Lower lobe of right lung (tissue), 2 donors: ENCODE results near the gene RPSA. TPM values are rescaled to one million over a fixed set of nuclear protein-coding genes. Genes with fewer than 3 reads are reported as not detected.

Experiments
- ATAC-seq, 2 donors: fragments of 200-7000 bp; cut with Tn5 transposase; one replicate each; pipeline ENCODE4 v1.9.1; 2020 to 2022; ENCODE audit warnings: mild to moderate bottlenecking in 2 of 2, moderate library complexity in 2 of 2
- DNase-seq: peaks from one replicate; pipeline ENCODE4 v3.0.0-alpha.2; 2020
- H3K27ac ChIP-seq: fragments of 200-600 bp; one replicate; pipeline ENCODE4 v1.8.0; 2022
- H3K27me3 ChIP-seq: fragments of 200-600 bp; one replicate; pipeline ENCODE4 v1.8.0; 2022; ENCODE audit warnings: low read depth
- H3K36me3 ChIP-seq: fragments of 200-600 bp; one replicate; pipeline ENCODE4 v1.8.0; 2022; ENCODE audit warnings: mild to moderate bottlenecking
- H3K4me1 ChIP-seq: fragments of 200-600 bp; one replicate; pipeline ENCODE4 v1.8.0; 2022
- H3K4me3 ChIP-seq: fragments of 200-600 bp; one replicate; pipeline ENCODE4 v1.8.0; 2022; ENCODE audit warnings: mild to moderate bottlenecking
- H3K9me3 ChIP-seq: fragments of 200-600 bp; one replicate; pipeline ENCODE4 v1.8.0; 2022
- intact Hi-C: fragments of 100-400 bp; cut with DNase I; formaldehyde crosslinking; loops from one replicate; pipeline ENCODE4 v1.11.0; 2022
- total RNA-seq: library from RNA; stranded (reverse); fragmentation: NEBNext Ultra II Directional; extraction: Animal tissue kit (Norgen Biotek cat#: 25700); gene quantifications from one replicate; pipeline ENCODE4 v1.2.1, GENCODE V29; 2021
- TF ChIP-seq, protein P1 (sequence below): fragments of 200-600 bp; IDR thresholded peaks from one replicate; pipeline ENCODE4 v1.8.0; 2022; ENCODE audit warnings: antibody characterized with exemption, mild to moderate bottlenecking
- donor health status: DM: no; HTN: yes; CAD: no; lungs with severe emphysema.

RPSA gene
- total RNA-seq, 1 donor from 2014 or later = 778 TPM

- TF ChIP-seq, protein P1, sequence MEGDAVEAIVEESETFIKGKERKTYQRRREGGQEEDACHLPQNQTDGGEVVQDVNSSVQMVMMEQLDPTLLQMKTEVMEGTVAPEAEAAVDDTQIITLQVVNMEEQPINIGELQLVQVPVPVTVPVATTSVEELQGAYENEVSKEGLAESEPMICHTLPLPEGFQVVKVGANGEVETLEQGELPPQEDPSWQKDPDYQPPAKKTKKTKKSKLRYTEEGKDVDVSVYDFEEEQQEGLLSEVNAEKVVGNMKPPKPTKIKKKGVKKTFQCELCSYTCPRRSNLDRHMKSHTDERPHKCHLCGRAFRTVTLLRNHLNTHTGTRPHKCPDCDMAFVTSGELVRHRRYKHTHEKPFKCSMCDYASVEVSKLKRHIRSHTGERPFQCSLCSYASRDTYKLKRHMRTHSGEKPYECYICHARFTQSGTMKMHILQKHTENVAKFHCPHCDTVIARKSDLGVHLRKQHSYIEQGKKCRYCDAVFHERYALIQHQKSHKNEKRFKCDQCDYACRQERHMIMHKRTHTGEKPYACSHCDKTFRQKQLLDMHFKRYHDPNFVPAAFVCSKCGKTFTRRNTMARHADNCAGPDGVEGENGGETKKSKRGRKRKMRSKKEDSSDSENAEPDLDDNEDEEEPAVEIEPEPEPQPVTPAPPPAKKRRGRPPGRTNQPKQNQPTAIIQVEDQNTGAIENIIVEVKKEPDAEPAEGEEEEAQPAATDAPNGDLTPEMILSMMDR = no peak
- peaks cover 85% of the 10 kb centered on the region for H3K36me3 ChIP-seq
- intact Hi-C loops = no loop called here
Measured at GRCh38 chr3:39396690-39397089, 9.8 kb upstream of the RPSA start.

DNA sequence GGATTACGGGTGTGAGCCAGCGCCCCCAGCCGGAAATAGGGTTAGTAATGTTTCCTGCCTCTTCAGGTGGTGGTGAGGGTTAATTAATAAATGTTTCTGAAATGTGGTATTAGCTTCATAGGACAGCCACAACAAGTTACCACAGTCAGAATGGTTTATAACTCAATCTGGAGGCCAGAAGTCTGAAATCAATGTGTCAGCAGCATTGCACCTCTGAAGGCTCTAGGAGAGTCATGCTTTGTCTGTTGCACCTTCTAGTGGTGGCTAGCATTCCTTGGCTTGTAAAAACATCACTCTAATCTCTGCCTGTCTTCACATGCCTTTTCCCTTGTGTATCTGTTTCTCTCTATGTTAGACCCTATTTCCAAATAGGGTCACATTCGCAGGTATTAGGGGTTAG is 7.8 kb upstream of the RPSA start:
- no peak for ATAC-seq
- peaks cover 64% of the 10 kb centered on the region for H3K36me3 ChIP-seq

More at GRCh38 chr3:39396690-39397089, 9.8 kb upstream of the RPSA start:
- DNase-seq (no peak), ATAC-seq (no peak)
- Histone ChIP-seq H3K4me1 (no peaks in the 10 kb centered on the region), H3K27ac (no peak overlapping the region), H3K9me3 (no peaks in the 10 kb centered on the region), H3K4me3 (no peak overlapping the region), H3K27me3 (no peaks in the 10 kb centered on the region)

GRCh38 chr3:39401983-39402382 is 4.5 kb upstream of the RPSA start:
- DNase-seq (no peak), ATAC-seq (no peak)
- Histone ChIP-seq H3K27ac (no peak overlapping the region), H3K4me3 (no peak overlapping the region), H3K9me3 (no peaks in the 10 kb centered on the region), H3K4me1 (no peaks in the 10 kb centered on the region), H3K27me3 (no peaks in the 10 kb centered on the region), H3K36me3 (peaks cover 32% of the 10 kb centered on the region)
- intact Hi-C loops = no loop called here
- TF ChIP-seq, protein P1 = no peak

More for the DNA sequence above, 7.8 kb upstream of the RPSA start:
- no peak for DNase-seq
- intact Hi-C loops = no loop called here
- Histone ChIP-seq H3K4me1 (no peaks in the 10 kb centered on the region), H3K27ac (no peak overlapping the region), H3K27me3 (no peaks in the 10 kb centered on the region), H3K4me3 (no peak overlapping the region), H3K9me3 (no peaks in the 10 kb centered on the region)
- TF ChIP-seq, protein P1 = no peak

DNA sequence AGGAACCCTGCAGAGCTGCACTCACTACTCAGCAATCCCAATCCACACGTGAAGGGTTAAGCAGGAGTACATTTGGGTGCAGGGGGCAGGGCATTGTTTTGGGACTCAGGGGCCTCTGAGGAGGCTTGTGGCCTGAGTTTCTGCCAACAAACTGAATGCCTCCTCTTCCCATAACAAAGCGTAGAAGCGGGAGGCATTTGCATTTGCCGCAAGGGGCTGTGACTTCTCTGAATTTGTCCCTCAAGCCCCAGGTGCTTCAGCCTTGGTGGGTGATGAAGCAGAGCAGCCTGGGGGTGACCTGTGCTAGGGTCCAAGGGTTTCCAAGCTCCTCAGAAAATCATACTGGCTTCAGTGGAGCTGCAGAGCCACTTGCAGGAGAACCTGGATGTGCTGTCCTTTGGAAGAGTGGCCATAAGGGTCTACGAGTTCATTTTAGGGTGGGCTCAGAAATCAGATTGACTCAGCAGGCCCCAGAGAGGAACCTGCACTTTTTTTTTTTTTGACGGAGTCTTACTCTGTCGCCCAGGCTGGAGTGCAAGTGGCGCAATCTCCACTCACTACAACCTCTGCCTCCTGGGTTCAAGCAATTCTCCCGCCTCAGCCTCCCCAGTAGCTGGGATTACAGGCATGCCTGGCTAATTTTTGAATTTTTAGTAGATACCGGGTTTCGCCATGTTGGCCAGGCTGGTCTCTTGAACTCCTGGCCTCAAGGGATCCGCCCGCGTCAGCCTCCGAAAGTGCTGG is 1.4 kb upstream of the RPSA start:
- no peak for DNase-seq
- H3K27ac ChIP-seq = no peak overlapping the region
- no peaks in the 10 kb centered on the region for H3K9me3 ChIP-seq
- TF ChIP-seq, protein P1 = no peak
- no peak overlapping the region for H3K4me3 ChIP-seq
- no peak for ATAC-seq
- no peaks in the 10 kb centered on the region for H3K27me3 ChIP-seq
- peaks cover 29% of the 10 kb centered on the region for H3K4me1 ChIP-seq
- H3K36me3 ChIP-seq = peaks cover 29% of the 10 kb centered on the region
- intact Hi-C loops = no loop called here

DNA sequence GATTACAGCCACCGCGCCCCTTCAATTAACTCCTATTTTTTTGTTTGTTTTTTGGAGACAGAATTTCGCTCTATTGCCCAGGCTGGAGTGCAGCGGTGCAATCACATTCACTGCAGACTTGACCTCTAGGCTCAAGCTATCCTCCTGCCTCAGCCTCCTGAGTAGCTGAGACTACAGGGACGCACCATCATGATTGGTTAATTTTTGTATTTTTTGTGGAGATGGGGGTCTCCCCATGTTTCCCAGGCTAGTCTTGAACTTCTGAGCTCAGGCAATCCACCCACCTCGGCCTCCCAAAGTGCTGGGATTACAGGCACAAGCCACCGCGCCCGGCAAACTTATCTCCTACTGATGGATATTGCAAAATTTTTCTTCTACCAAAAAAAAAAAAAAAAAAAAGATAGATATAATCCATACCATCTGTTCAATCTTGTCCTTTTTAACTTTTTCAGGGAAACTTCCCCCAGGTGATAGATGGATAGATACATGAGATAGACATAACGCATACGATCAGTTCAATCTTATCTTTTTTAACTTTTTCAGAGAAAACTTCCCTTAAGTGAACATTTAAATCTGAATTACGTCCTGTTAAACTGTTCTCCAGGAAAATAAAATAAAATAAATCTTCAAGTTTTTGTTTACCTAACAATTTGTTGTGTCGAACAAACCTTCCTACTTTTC is 693 bp upstream of the RPSA start:
- Histone ChIP-seq H3K4me3 (peak overlapping the region; percentile 82), H3K27ac (peak overlapping the region; percentile 91), H3K36me3 (peaks cover 34% of the 10 kb centered on the region), H3K4me1 (peaks cover 32% of the 10 kb centered on the region), H3K27me3 (no peaks in the 10 kb centered on the region), H3K9me3 (no peaks in the 10 kb centered on the region)
- intact Hi-C loops = no loop called here
- TF ChIP-seq, protein P1 = no peak
- DNase-seq (no peak), ATAC-seq (no peak)
